GM19239 (cell line): ENCODE measurements around the gene ITK.

Experiments
- DNase-seq: peaks from one replicate; pipeline ENCODE4 v3.0.0; 2011; ENCODE audit warnings: low spot score; ENCODE audit not compliant: insufficient read length
- FAIRE-seq: peaks from 2 replicates; lab custom pipeline; 2011; peaks lifted over from hg19 to GRCh38; lab: Jason Lieb, UNC

The ITK gene

DNA sequence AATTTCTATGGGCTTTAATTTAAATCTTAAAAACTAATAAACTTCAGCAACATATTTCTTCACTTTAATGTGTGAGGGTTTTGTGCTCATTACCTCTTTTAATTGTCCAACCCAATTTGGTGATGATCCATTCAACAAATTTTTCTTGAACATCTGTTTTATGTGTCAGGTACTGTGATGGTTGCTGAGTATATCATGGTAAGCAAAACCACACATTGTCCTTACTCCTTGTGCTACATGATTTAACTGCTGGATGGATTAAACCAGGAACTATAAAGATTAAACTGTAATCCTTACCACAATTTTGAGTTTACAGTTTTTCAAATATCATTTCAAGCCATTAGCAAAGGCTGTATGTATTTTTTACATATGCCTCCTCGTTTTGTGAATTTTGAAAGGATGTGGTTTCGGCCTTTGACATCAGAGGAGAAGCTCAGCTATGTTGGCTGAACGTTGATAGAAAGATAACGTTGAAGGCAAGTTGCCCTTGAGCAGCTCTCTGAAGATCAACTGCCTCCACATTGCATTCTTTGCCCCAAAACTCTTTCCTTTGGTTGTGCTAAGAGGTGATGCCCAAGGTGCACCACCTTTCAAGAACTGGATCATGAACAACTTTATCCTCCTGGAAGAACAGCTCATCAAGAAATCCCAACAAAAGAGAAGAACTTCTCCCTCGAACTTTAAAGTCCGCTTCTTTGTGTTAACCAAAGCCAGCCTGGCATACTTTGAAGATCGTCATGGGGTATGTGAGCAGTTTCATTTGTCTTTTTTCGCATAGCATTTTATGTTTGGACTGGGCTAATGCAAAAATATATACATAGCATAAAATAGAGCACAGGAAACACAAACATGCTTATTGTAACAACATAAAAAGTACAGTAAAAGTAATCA, at the start of gene ITK:
Gene ITK, plus strand, starts transcription at position 467 of the 891 bp plus-strand sequence. Its CDS starts 138 bp downstream, at position 605.
- FAIRE-seq, result no peak
- DNase-seq, result no peak

DNA sequence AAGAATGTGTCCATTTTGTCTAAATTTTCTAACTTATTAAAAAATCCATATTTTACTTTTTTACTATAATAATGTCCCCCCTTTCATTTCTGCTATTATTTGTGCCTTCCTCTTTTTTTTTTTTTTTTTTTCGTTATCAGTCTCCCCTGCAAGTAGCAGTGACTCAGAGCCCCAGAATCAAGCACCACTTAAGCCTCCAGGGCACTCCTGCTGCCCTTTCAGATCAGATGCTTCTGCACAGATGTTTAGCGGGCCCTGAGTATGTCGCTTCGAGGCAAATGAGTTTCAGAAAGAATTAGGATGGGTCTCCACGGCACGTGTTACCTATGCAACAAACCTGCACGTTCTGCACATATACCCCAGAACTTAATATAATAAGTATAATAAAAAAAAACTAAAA, 49.7 kb upstream of the ITK start:
- FAIRE-seq (no peak), DNase-seq (no peak)

DNA sequence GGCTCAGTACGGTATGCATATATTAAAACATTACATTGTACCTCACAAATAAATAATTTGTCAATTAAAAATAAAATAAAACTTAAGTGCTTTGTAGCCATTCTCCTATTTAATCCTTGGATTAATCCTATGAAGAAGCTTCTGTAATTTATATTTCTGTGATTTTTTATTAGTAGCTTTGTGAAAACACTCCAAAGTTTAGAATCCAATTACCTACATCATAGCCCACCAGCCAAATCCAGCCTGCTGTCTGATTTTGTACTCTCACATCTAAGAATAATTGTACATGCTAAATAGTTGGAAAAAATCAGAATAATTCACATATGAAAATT, 48.4 kb upstream of the ITK start:
- FAIRE-seq, result no peak
- DNase-seq, result no peak

DNA sequence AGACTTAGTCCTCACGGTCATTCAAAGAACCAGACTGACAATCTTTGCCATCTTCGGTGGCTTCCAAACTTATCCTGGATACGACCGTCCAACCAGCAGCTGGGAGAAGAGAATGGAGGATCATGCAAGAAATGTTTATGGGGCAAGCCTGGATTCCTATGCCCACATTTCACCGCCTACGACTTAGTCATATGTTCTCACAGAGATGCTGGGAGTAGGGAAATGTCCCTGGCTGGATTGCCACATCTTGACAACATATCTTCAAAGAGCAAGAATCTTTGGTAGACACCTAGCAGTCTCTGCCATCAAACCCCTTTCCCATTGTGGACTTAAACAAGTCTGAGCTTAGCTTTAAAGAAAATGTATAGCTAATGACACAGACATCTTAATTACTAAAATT, 42.9 kb upstream of the ITK start:
- FAIRE-seq (no peak), DNase-seq (no peak)

DNA sequence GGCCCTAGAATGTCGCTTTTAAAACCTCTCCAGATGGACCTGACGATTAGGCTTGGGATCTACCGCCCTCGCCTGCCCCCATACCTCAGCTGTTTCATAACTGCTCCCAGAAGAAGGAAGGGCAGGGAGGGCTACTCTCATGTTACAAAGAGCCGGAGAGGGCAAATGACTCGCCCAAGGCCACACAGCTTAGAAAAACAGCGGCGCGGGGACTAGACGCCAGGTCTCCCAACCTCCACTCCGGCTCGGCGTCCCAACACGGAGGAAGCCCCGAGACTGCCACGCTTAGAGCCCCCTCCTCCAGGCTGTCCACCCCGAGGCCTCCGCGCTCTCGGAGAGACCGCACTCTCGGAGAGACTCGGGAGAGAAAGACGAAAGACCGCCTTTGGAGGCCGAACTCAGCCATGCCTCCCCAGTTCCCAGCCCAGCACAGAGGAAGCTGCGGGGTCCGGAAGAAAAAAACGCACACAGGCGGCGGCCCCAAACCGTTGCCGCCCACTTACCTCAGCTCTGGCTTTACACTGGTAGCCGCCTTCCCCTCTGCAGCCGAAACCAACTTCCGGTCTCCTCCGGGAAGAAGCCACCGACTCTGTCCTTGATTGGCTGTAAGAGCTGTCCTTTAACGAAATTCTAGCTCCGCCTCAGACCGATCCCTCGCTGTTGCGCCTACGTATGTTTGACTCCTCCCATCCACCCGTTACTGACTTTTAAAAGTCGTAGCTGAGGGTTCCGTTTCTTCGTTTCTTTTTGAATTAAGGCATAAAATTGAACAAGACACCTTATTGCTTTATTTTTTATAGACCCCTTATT, 38.1 kb upstream of the ITK start, which contains the start of gene MED7:
Gene MED7, minus strand, starts transcription at position 549 of the 810 bp plus-strand sequence. CDS start 3,434 bp downstream, outside the sequence.
- peak; percentile 83 for DNase-seq
- FAIRE-seq, result peak; percentile 99

DNA sequence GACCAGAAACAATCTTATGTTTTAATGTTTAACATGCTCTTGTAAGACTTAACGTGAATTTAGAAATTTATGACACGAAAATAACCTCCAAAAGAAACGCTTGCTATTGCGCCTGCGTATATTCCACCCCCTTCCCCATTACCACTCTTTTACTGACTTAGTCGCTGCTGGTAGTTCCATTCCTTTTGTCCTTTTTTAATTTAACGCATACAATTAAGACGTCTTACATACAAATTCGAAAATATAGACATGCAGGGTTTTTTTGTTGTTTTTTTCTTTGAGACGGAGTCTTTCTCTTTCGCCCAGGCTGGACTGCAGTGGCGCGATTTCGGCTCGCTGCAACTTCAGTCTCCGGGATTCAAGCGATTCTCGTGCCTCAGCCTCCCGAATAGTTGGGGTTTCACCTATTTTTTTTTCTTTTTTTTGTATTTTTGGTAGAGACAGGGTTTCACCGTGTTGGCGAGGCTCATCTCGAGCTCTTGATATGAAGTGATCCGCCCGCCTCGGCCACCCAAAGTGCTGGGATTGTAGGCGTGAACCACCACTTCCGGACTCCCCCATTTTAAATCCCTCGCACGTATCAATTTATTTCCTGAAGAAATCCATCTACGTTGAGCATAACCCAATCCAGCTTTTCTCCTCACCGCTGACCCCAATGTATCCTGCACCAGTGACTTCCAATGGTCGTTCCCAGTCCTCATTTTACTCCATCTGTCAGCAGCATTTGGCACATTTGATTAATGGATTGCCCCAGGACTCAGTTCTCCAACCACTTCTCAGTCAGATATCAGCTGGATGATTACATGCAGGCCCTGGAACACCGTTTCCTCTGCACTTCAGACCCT, 37.3 kb upstream of the ITK start:
- no peak for DNase-seq
- FAIRE-seq, result no peak

DNA sequence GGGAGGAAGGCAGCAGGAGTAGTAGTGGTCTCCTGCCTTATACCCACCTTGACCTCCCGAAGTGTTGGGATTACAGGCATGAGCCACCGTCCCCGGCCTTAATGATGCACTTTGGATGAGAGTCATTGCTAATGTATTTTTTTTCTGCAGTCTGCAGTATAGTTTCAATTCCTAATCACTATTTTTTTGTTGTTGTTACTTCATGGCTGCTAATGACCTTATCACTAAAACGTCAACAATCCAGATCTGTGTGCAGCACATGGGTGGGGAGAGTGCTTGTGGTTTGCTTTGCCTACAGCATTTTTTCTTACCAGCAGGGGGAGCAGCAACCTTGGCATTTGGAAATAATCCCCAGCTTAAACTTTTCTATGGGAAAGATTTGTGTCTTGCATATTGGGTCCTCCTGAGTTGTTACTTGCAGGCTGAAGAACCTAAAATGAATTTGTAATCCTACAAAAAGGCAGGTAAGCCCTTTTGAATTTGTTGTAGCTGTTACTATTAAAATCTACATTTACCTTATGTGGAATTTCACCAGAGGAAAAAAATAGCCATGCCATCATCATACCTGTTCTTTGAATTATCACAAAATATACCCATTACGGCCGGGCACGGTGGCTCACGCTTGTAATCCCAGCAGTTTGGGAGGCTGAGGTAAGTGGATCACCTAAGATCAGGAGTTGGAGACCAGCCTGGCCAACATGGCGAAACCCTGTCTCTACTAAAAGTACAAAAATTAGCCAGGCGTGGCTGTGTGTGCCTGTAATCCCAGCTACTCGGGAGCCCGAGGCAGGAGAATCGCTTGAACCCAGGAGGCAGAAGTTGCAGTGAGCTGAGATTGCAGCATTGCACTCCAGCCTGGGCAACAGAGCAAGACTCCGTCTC, 31.7 kb upstream of the ITK start:
- DNase-seq (peak; percentile 41), FAIRE-seq (peak; percentile 94)

DNA sequence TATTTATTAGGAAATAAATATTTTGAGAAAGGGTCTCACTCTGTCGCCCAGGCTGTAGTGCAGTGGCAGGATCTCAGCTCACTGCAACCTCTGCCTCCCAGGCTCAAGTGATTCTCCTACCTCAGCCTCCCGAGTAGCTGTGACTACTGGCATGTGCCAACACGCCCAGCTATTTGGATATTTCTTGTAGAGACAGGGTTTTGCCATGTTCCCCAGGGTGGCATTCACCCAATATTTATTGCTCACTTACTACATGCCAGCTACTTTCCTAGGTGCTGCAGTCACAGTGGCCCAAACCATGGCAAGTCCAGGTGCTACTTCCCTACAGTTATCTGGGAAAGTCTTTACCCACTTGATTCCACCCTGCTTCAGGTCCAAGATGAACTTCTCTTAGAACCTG, 29.6 kb upstream of the ITK start:
- no peak for FAIRE-seq
- no peak for DNase-seq

DNA sequence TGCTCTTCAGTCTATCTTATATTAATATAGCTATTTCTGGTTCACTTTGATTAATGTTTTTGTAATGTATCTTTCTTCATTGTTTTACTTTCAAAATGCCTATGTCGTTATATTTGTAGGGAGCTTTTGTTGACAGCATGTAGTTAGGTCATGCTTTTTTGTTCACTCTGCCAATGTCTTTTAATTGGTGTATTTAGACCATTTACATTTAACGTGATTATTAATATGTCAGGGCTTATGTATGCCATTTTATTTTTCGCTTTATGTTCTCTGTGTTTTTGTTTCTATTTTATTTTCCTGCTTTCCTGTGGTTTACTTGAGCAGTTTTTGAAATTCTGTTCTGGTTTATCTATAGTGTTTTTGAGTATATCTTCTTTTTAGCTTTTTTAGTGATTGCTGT, 25.3 kb upstream of the ITK start:
- FAIRE-seq (no peak), DNase-seq (no peak)

DNA sequence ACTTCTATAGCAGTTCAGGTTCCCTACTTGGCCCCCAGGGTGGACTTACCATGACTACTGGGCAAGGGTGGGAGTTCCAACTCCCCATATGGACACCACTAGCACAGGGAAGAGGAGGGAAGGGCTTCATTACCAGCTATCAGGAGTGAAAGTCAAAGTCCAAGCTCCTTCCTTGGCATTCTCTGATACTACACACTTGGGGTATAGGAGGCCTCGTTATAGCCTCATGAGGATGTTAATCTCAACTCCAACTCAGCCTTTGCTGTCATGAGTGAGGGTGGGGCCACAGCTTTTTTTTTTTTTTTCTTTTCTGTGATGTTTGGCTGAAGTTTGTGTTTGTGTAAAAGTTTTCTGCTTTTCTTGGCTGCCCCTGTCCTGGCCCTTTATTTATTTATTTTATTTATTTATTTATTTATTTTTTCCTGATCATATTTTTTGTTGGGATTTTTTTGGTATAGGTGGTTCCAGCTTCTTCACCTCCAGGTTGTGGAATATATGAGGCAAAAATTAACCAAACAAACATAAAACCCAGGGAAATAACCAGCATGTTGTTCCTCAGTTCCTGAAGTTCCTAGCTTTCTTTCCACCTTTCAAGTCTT, 23.2 kb upstream of the ITK start:
- FAIRE-seq (no peak), DNase-seq (no peak)

DNA sequence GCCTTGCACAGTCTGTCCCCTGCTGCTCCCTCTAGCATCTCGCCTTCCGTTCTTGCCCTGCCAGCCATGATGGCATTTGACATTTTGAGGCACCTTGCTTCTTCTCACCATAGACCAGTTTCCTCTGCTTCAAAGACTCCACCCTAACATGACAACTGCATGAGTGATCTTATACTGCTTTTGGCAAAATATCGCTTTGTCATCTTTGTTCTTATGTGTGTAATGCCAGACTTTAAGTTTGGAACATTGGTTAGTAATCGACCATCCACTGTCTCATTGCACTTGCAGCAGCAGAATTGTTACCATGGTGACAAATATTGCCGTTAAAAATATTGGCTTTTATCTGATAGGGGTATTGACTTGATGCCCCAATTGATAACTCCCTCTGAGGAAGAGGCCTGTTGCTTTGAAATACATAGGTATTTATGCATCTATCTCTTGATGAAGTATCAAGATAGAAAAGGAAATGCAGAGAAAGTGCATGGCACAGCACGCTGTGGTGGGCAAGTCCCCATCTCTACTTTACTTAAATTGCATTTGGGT, 21.4 kb upstream of the ITK start:
- no peak for FAIRE-seq
- no peak for DNase-seq

DNA sequence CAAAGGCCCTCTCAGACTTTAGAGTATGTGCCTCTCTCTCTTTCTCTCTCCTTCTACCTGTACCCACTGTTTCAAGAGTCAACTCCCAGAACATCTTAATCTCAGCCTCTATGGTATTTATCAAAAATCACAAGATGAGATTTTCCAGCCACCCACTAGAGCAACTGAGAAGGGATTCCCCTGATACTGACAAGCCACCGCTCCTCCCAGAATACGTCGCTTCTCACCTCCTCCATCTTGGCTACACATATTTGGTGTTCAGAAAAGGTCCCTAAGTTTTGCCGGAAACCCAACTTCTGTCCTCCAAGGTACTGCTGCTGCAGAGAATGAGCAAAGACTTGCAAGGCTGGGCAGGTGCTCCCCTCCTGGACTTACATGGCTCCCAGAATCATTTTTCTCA, 20.6 kb upstream of the ITK start:
- FAIRE-seq, result no peak
- no peak for DNase-seq

DNA sequence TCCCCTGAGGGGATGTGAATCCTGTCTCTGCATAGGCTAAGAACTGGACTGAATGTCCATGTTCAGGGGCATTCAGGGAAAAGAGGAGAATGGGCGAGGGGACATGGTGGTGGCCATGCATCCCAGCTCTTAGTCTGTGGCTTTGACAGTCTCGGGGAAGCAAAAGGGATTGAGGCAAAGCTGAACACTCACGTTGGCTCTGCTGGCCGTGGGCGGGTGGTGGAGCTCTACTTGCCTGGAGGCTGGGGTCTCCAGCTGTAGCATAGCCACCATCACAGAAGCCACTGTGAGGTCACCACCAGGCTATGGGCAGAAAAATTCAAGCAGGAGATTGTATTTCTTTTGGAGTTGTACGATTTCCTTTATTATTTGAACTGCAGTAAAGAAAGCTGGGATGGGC, 18.6 kb upstream of the ITK start:
- no peak for DNase-seq
- FAIRE-seq, result no peak

DNA sequence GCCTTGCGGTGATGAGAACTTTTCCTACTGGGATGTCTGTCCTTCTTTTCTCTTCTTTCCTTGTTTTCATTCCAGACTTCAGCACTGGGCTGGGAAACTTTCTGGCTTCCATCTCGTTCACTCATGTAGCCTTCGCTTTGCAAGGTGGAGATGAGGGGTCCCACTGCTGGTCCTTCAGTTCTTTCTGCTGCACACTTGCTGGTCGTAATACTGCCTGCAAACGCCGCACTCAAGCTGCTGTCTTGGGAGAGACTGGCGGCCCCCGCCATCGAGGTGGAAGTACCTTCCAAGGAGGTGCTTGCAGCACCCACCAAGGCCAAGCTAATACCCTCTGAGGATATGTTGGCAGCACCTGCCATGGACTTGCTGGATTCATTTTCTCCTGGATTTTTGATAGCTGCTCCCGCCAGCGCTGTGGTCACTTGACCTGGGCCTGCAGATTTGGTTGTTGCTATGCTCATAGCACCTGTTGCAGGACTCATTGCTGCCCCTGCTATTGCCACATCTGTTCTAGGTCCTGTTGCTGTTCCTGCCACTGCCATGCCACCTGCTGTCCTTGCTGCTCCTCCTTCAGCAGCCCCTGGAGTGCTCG, 17.6 kb upstream of the ITK start:
- FAIRE-seq, result no peak

DNA sequence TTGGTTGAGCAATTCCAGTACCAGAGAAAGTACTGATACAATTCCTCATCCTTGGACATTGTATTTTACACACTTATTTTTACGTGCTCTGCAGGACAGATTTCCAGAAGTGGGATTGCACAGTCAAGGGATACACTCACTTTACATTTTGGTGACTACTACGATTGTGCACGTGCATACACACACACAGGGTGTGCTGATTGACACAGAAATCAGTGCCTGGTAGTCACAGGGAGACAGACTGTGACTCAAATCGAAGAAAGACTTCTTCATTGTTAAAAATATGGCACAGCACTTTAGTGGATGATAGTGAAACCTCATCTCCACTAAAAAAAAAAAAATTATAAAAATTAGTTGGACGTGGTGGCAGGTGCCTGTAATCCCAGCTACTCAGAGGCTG, 16.1 kb upstream of the ITK start:
- FAIRE-seq, result no peak
- DNase-seq, result no peak

More for the DNA sequence above, 17.6 kb upstream of the ITK start:
- DNase-seq, result no peak

DNA sequence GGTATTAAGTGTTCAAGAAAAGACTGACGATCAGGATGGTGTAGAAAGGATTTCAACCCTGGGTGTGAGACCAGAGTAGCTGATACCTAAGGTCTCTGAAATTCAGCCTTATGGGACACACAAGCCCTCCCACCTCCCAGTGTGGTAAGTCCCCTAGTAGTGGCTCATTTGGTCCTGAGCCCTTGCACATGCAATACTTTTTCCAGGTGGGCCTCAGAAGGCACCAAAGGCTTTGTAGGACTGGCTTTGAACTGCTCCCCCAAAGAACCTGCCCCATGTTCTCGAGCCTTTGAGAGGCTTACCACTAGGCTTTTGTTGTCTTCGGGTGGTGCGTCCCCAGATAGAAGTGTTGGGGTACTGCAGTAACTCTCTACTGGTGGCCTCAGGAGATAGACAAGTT, 15.4 kb upstream of the ITK start:
- DNase-seq (no peak), FAIRE-seq (no peak)

DNA sequence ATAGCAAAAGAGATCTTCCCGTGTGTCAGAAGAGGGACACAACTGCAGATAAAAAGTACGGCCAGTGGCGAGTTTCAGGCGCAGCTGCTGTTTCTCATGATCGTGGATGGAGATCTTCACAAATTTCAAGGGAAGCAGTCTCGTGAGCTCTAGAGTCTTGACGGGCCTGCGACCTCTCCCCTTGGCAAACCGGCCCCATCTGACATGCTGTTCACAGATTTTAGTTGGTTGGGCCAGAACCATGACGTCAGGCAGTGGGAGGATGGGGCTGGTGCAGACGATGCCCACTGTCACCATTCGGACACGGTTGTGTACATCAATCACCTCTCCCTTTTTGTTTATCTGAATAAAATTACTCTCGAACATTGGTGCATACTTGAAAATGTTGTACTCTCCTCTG, 15.0 kb upstream of the ITK start:
- no peak for DNase-seq
- no peak for FAIRE-seq
